Fibroblast of skin of back (primary cell): ENCODE measurements around the gene FKBP6. TPM values are rescaled to one million over a fixed set of nuclear protein-coding genes. Genes with fewer than 3 reads are reported as not detected.
"Not testable (repeated sequence)": the region's sequence is repeated elsewhere in the genome, so short reads cannot be mapped to it uniquely, and the experiment has no call there.

ENCODE experiments used
- DNase-seq: peaks from one replicate; pipeline ENCODE4 v3.0.0-alpha.2; 2013
- polyA plus RNA-seq, 2 experiments: library from polyadenylated mRNA; unstranded; fragments of 120-200 nt; gene quantifications; one replicate each; pipeline ENCODE4 v1.2.1, GENCODE V29; 2013; ENCODE audit not compliant: insufficient read length in 2 of 2

The FKBP6 gene
- polyA plus RNA-seq (2013, experiment 1 of 2; ENCODE audit: insufficient read length): not detected
- polyA plus RNA-seq (2013, experiment 2 of 2; ENCODE audit: insufficient read length): not detected

GRCh38 chr7:73327922-73328321 is at the start of gene FKBP6, which contains the start of gene TRIM50:
FKBP6 (plus strand) TSS chr7:73328161; CDS start chr7:73328429, 268 bp downstream.
TRIM50 (minus strand) TSS chr7:73328082; CDS start chr7:73324787, 3,295 bp downstream.
- DNase-seq: not testable (repeated sequence)

DNA sequence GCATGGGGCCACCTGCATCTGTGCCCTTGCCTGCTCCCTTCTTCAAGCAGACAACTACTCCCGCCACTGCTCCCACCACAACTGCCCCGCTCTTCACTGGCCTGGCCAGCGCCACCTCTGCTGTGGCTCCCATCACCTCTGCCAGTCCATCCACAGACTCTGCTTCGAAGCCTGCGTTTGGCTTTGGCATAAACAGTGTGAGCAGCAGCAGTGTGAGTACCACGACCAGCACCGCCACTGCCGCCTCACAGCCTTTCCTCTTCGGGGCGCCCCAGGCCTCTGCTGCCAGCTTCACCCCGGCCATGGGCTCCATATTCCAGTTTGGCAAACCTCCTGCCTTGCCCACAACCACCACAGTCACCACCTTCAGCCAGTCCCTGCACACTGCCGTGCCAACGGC is 30.7 kb upstream of the FKBP6 start:
- not testable (repeated sequence) for DNase-seq

- not testable (repeated sequence) for DNase-seq
Observed at GRCh38 chr7:73297706-73298105, 30.3 kb upstream of the FKBP6 start.

DNA sequence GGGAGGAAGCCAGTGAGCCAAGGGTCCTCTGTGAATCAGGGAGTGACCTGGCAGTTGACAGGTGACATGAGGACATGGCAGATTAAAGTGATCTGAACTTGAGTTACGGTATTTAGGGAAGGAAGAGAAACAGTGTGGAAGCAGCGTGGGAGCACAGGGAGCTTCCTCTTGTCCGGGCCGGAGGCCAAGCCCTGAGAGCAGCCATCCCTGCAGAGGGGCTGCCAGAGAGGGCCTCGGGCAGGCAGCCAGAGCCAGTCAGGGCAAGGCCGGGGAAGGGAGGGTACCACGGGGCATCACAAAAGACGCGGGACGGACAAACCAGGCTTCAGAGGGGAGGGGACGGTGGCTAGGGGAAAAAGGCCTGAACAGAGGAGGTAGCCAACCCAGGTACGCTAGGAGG is 28.1 kb upstream of the FKBP6 start:
- not testable (repeated sequence) for DNase-seq

DNA sequence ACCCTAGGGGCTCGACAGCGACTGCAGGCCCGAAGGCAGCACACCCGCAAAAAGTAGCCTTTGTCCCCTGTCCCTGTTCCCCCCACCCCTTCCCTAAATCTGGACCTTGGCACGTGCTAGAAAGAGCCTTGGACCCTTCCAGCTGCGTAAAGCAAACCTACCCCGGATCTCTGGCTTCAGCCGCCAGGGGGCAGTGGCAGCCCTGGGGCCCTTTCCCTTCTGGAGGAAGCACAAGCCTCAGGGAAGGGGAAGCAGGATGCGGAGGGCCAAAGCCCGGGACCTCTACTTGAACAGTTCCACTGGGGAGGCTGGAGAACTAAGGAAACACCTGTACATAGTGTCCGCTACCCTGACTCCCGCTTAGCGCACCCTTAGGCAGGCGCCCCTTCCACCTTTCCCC is 26.9 kb upstream of the FKBP6 start:
- DNase-seq: not testable (repeated sequence)

GRCh38 chr7:73302846-73303245 is 25.1 kb upstream of the FKBP6 start:
- DNase-seq: not testable (repeated sequence)

GRCh38 chr7:73303546-73303945 is 24.4 kb upstream of the FKBP6 start:
- DNase-seq: no peak

DNA sequence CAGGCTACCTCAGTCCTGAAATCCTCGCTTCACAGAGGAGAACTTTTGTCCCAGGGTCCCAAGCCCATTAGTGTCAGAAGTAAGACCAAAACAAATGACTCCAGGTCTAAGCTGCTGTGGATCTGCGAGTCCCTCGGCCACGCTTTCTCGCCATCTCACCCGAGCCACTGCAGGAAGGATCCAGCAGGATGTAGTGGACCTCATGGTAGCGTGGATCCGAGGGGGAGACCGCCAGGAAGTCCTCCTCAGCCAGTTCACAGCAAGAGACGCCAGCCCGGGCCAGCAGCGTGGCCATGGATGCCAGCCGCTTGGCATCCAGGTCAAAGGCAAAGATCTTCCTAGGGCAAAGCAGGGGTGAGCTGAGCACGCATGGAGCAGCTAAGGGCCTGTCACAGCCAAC is 23.9 kb upstream of the FKBP6 start:
- no peak for DNase-seq

DNA sequence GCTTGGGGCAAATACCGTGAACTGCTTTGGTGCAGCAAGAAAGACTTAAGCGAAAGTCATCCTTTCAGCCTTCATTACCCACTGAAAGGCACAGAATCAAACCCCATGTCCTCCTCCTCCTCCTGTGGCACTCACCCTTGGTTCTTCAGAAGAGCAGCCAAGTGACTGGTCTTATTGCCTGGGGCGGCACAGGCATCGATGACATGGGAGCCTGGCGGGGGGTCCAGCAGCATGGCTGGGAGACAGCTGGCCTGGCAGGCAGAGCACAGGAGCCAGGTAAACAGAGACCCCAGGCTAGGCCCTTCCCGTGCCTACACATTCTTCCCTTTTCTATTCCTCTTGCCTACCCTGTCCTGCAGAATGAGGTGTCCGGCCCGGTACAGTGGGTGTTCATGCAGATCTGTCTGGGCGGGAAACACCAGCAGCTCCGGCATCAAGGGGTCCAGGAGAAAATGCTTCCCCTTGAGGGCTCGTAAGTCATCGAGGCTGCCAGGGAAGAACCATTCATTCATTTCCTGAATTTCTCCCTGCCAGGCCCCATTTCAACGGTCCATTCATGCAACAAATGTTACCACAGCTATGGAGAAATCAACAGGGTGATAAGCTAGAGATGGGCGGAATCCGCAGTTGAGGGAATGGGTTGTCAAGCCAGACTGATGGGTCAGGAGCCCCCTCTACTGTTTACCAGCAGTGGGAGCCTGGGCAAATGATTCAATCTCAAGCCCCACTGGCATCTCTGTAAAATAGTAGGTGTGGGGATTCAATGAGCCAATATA is 23.2 kb upstream of the FKBP6 start:
- not testable (repeated sequence) for DNase-seq

- no peak for DNase-seq
Observed at GRCh38 chr7:73307436-73307835, 20.5 kb upstream of the FKBP6 start.

DNA sequence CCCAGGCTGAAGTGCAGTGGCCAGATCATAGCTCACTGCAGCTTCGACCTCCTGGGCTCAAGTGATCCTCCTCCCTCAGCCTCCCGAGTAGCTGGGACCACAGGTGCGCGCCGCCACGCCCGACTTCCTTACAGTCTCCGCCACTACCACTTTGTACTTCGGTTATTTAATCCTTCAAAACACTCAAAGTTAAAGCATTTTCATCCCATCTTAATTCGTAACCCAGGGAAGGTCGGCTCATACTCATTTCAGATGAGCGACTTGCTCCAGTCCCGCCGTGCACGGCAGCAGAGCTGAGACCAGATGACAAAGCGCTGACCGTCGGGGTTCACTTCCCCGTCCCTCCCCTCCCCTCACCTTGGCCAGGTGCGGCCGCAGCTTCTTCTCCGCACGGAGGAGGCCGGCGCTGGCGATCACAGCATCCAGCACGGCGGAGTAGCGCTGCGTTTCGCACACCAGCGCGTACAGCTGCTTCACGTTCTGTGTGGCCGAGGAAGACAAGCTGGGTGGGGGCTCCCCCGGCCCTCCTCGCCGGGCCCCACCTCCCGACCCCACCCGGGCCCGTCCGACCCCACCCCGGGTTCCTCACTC is 19.8 kb upstream of the FKBP6 start:
- no peak for DNase-seq

DNA sequence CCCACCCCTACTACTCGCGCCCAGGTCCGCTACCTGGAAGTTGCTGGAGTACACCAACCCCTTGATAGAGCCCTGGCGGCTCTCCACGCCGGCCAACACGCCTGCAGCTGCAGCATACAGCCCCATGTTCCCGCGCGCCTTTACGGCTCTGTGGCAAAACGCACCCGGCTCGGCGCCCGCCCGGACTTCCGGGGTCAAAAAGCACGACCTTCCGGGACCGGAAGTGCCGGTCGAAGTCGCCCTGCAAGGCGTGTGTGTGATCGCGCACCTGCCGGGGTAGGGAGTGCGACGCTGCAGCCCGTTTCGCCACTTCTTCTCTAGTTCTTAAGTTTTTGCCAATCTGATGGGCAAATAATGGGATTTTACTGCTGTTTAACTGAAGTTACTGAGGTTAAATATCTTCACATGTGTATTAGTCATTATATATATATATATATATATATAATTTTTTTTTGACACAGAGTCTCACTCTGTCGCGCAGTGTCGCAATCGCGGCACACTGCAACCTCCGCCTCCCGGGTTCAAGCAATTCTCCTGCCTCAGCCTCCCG is 19.2 kb upstream of the FKBP6 start, which contains the start of gene NSUN5:
Gene NSUN5, minus strand, starts transcription at position 162 of the 550 bp plus-strand sequence. Its CDS starts 36 bp downstream, at position 126.
- peak; percentile 67 for DNase-seq

DNA sequence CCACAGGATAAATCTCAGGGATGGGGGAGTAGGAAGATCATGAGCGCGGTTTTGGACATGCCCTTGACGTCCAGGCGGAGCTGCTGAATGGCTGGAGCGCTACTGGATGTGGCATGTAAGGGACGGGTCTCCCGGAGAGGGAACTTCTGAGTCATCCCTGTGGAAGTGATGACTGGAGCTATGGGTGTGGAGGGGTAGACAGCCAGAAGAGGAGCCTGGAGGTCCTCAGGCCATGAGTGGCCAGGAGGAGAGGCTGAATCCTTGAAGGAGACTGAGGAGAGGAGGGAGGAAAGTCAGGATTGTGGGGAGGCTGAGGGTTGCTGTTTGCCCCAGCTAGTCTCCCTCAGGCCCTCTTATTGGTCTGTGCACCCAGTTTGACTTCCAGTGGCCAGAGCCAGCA is 16.5 kb upstream of the FKBP6 start:
- peak; percentile 36 for DNase-seq

DNA sequence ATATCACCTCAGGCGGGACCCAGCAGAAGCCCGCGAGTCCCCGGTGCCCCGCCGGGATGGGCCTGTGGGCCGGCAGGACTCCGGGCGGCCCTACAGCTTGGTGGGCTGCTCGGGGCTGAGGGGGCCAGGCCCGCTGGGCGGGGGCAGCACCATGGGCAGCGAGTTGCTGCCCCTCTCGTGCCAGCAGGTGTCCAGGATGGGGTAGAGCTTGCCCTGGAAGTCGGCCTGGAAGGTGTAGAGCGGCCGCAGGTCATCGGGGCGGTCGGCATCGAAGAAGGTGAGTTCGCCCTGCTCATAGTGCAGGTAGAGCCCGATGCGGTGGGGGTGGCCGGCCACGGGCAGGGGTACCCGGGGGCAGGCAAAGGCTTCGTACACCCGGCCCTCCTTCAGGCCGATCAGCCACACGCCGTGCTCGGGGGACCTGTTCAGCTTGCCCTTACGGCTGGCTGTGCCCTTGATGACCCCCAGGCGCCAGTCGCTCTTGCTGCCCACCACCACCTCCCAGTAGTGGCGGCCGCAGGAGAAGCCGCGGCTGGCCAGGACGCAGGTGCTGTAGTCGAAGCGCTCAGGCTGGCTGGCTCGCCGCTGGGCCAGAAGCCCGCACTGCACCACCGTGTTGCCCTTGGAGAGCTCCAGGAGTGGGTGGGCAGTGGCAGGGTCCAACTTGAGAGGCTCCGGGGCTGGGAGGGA is 15.0 kb upstream of the FKBP6 start:
- no peak for DNase-seq

DNA sequence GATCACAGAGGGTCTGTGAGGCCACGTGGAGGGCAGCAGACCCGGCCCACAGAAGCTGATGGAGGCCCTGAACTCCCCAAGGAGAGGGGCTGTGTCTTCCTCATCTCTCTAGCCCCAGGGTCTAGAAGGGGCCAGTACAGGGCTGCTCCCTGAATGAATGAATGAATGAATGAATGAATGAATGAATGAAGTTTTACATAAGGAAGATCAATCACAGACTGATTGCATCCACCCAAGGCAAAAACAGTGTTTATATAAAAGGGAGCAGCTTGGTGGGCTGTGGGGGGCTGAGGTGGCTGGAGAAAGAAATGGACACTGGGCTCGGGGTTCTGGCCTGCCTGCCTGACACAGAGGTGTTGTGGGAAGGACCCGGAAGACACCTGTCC is 14.4 kb upstream of the FKBP6 start:
- DNase-seq: no peak

DNA sequence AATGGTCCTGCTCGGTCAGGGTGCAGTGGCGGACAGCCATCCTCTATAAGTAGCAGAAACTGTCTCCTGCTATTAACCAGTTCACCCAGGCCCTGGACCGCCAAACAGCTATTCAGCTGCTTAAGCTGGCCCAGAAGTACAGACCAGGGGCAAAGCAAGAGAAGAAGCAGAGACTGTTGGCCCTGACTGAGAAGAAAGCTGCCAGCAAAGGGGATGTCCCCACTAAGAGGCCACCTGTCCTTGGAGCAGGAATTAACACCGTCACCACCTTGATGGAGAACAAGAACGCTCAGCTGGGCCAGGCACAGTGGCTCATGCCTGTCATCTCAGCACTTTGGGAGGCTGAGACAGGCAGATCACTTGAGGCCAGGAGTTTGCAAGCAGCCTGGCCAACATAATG is 13.7 kb upstream of the FKBP6 start:
- DNase-seq: no peak

- no peak for DNase-seq
Observed at GRCh38 chr7:73316521-73316920, 11.4 kb upstream of the FKBP6 start.

DNA sequence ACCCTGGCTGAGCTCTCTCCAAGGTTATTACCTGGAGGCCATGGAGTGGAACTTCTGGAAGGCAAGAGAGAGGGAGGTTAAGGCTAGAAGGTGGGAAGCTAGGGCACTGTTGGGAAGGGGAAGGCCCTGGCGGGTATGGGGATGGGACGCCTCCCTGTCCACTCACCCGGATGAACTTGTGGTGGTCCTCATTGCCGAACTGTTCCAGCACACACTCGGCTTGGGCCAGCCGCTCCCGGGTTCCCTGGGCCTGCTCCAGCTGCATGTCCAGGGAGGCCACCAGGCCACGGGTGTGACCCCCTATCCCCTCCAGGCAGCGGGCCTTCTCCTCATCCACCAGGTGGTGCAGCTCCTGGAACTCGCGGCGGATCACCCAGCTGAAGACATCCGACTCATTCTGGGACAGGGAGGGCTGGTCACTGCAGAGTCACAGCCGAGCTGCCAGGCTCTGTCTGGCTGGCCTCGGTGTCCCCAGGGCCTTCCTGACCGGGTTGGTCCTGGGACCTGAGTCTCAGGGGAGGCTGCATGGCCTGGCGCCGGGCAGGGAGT is 9.2 kb upstream of the FKBP6 start:
- DNase-seq: not testable (repeated sequence)

DNA sequence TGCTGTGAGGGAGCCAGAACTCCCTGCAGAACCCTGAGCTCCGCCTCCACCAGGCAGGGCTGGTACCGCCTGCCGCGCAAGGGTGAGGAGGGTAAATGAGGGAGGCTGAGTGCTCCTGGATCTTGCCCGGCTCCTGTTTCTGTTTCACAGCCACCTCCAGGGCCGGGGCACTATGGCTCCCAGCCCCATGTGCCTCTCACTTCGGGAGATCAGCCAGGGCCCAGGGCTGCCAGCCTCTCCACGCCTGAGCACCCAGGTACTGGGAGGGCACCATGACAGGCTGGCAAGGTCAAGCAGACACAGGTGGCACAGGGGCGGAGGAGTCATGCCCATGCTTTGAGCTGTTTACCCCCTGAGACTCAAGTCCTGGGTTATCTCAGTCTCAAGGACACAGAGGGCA is 8.4 kb upstream of the FKBP6 start:
- not testable (repeated sequence) for DNase-seq

- not testable (repeated sequence) for DNase-seq
Observed at GRCh38 chr7:73320009-73320408, 8.0 kb upstream of the FKBP6 start.

GRCh38 chr7:73323434-73324080 is 4.4 kb upstream of the FKBP6 start:
- not testable (repeated sequence) for DNase-seq
